GM23248 (cell line): ENCODE data around the gene FEM1B. TPM values are rescaled to one million over a fixed set of nuclear protein-coding genes. Genes with fewer than 3 reads are reported as not detected.

Experiments used
- DNase-seq: peaks from one replicate; pipeline ENCODE4 v3.0.0-alpha.2; 2015
- H2AFZ ChIP-seq: fragments of 200-600 bp; sonication (generic); 2 replicates; pipeline ENCODE4 v1.6.1; 2016; ENCODE audit warnings: antibody characterized with exemption
- H3F3A ChIP-seq: fragments of 200-600 bp; sonication (generic); 2 replicates; pipeline ENCODE4 v1.6.1; 2016; ENCODE audit warnings: mild to moderate bottlenecking, antibody characterized with exemption, mixed run types; ENCODE audit not compliant: insufficient read depth
- H3K27ac ChIP-seq: fragments of 200-600 bp; sonication (generic); 2 replicates; pipeline ENCODE4 v1.5.1; 2016; ENCODE audit warnings: mild to moderate bottlenecking
- H3K27me3 ChIP-seq: fragments of 200-600 bp; sonication (generic); replicated peaks from 2 replicates; pipeline ENCODE4 v1.6.1; 2016; ENCODE audit warnings: mild to moderate bottlenecking; ENCODE audit not compliant: insufficient read depth
- H3K36me3 ChIP-seq: fragments of 200-600 bp; sonication (generic); 2 replicates; pipeline ENCODE4 v1.6.1; 2016; ENCODE audit warnings: low read depth, mild to moderate bottlenecking
- H3K4me1 ChIP-seq: fragments of 200-600 bp; sonication (generic); 2 replicates; pipeline ENCODE4 v1.6.1; 2016; ENCODE audit warnings: mild to moderate bottlenecking; ENCODE audit not compliant: insufficient read depth
- H3K4me2 ChIP-seq: fragments of 200-600 bp; sonication (generic); one replicate; pipeline ENCODE4 v1.6.1; 2016; ENCODE audit warnings: mild to moderate bottlenecking; ENCODE audit not compliant: unreplicated experiment
- H3K4me3 ChIP-seq: fragments of 200-600 bp; sonication (generic); 2 replicates; pipeline ENCODE4 v1.5.1; 2016; ENCODE audit warnings: mild to moderate bottlenecking
- H3K79me2 ChIP-seq: fragments of 200-600 bp; sonication (generic); 2 replicates; pipeline ENCODE4 v1.6.1; 2016; ENCODE audit warnings: mild to moderate bottlenecking; ENCODE audit not compliant: insufficient read depth
- H3K9ac ChIP-seq: fragments of 200-600 bp; sonication (generic); 2 replicates; pipeline ENCODE4 v1.6.1; 2016; ENCODE audit warnings: mild to moderate bottlenecking
- H3K9me2 ChIP-seq: fragments of 200-600 bp; sonication (generic); 2 replicates; pipeline ENCODE4 v1.6.1; 2016; ENCODE audit warnings: mixed run types, mild to moderate bottlenecking, moderate library complexity; ENCODE audit not compliant: insufficient read depth
- H3K9me3 ChIP-seq: fragments of 200-600 bp; sonication (generic); one replicate; pipeline ENCODE4 v1.6.1; 2017; ENCODE audit warnings: low read depth
- H4K20me1 ChIP-seq: fragments of 200-600 bp; sonication (generic); 2 replicates; pipeline ENCODE4 v1.6.0; 2016; ENCODE audit not compliant: insufficient read depth
- EZH2 ChIP-seq: fragments of 200-600 bp; sonication (generic); IDR thresholded peaks from 2 replicates; pipeline ENCODE4 v1.6.1; 2018; ENCODE audit warnings: antibody characterized with exemption, mild to moderate bottlenecking; ENCODE audit not compliant: insufficient read depth, poor library complexity, severe bottlenecking
- EZH2phosphoT487 ChIP-seq: fragments of 200-600 bp; sonication (generic); IDR thresholded peaks from 2 replicates; pipeline ENCODE4 v1.6.1; 2018; ENCODE audit warnings: antibody characterized with exemption, moderate library complexity, mild to moderate bottlenecking, low read depth; ENCODE audit not compliant: insufficient read depth
- WGBS, 2 experiments: methylation state at CpG; one replicate each; pipeline ENCODE4 v1.1.6; 2015 to 2017; ENCODE audit warnings: low lambda C conversion rate in 2 of 2, low coverage in 1 of 2; ENCODE audit errors: missing lambda C conversion rate in 2 of 2; 5-methylcytosine and 5-hydroxymethylcytosine counted together
- in situ Hi-C: fragments of 300-500 bp; cut with MboI; formaldehyde crosslinking; loops from 2 replicates; pipeline ENCODE4 v1.15.0; 2020
- polyA plus RNA-seq: library from polyadenylated mRNA; unstranded; fragments of >200 nt; fragmentation: Nextera tagmentation; extraction: Ambion mirVana; gene quantifications from 2 replicates; pipeline ENCODE4 v1.2.1, GENCODE V29; 2016
- total RNA-seq: library from RNA; depleted of rRNA; stranded (reverse); fragments of >200 nt; shearing (Covaris generic); gene quantifications from 2 replicates; pipeline ENCODE4 v1.2.3, GENCODE V29; 2014

FEM1B gene
- total and polyA plus RNA-seq, 2 experiments from 2014 or later = 15.7 to 36.2 TPM

- Histone ChIP-seq H3F3A (peaks cover 46% of the 10 kb centered on the region), H4K20me1 (peaks cover 25% of the 10 kb centered on the region; the same call in 1 of the 2 replicates), H3K27me3 (no peaks in the 10 kb centered on the region), H3K36me3 (no peaks in the 10 kb centered on the region), H3K4me3 (peak overlapping the region; percentile 99), H2AFZ (peak overlapping the region; percentile 97; the same call in 1 of the 2 replicates), H3K4me2 (peak overlapping the region; percentile 100), H3K27ac (peak overlapping the region; percentile 95), H3K79me2 (peaks cover 82% of the 10 kb centered on the region), H3K9ac (peak overlapping the region; percentile 95), H3K9me3 (no peaks in the 10 kb centered on the region), H3K9me2 (no peaks in the 10 kb centered on the region), H3K4me1 (peaks cover 50% of the 10 kb centered on the region)
- 0% methylated on average over 22 to 23 of the region's 23 CpGs for WGBS, 2 experiments
- TF ChIP-seq EZH2phosphoT487 (no peak), EZH2 (no peak)
- peak; percentile 68 for DNase-seq
- in situ Hi-C loops = no loop called here
Observed at GRCh38 chr15:68278595-68279405, 1.3 kb downstream of the FEM1B start.

- Histone ChIP-seq H3K4me2 (peak overlapping the region; percentile 100), H3K9ac (peak overlapping the region; percentile 95), H2AFZ (no peak overlapping the region), H3K4me1 (peaks cover 47% of the 10 kb centered on the region), H3F3A (peaks cover 54% of the 10 kb centered on the region), H3K4me3 (peak overlapping the region; percentile 99), H3K9me2 (no peaks in the 10 kb centered on the region), H3K79me2 (peaks cover 89% of the 10 kb centered on the region), H3K27me3 (no peaks in the 10 kb centered on the region), H4K20me1 (peaks cover 30% of the 10 kb centered on the region; the same call in 1 of the 2 replicates), H3K9me3 (no peaks in the 10 kb centered on the region), H3K36me3 (peaks cover 1% of the 10 kb centered on the region; the same call in 1 of the 2 replicates), H3K27ac (peak overlapping the region; percentile 95)
- peak; percentile 58 for DNase-seq
- 26% methylated on average over 11 of the region's 11 CpGs for WGBS, 2 experiments
- in situ Hi-C loops = no loop called here
- TF ChIP-seq EZH2phosphoT487 (no peak), EZH2 (no peak)
Observed at GRCh38 chr15:68279779-68280753, 2.5 kb downstream of the FEM1B start.

- Histone ChIP-seq H3K4me3 (peak overlapping the region; percentile 99), H3K9ac (peak overlapping the region; percentile 95), H3K4me1 (peaks cover 47% of the 10 kb centered on the region), H3K36me3 (peaks cover 6% of the 10 kb centered on the region; the same call in 1 of the 2 replicates), H3F3A (peaks cover 64% of the 10 kb centered on the region), H3K79me2 (peaks cover 89% of the 10 kb centered on the region), H3K4me2 (peak overlapping the region; percentile 100), H3K27me3 (no peaks in the 10 kb centered on the region), H3K27ac (peak overlapping the region; percentile 95), H2AFZ (no peak overlapping the region), H3K9me2 (no peaks in the 10 kb centered on the region), H3K9me3 (no peaks in the 10 kb centered on the region), H4K20me1 (peaks cover 38% of the 10 kb centered on the region; the same call in 1 of the 2 replicates)
- WGBS, 2 experiments = 0% methylated on average over 1 of the region's 1 CpG
- DNase-seq = no peak
- in situ Hi-C loops = no loop called here
- TF ChIP-seq EZH2phosphoT487 (no peak), EZH2 (no peak)
Observed at GRCh38 chr15:68281008-68281407, 3.5 kb downstream of the FEM1B start.

- H3K9me2 ChIP-seq = no peaks in the 10 kb centered on the region
- peak overlapping the region; percentile 100 for H3K4me2 ChIP-seq
- H3K9ac ChIP-seq = 0 out of 2 replicates have a peak overlapping the region, but pooled peaks have one; percentile 95
- 33 to 41% methylated on average over 2 of the region's 2 CpGs for WGBS, 2 experiments
- TF ChIP-seq EZH2 (no peak), EZH2phosphoT487 (no peak)
- peaks cover 72% of the 10 kb centered on the region for H3F3A ChIP-seq
- H3K79me2 ChIP-seq = peaks cover 100% of the 10 kb centered on the region
- DNase-seq = no peak
- H3K36me3 ChIP-seq = peaks cover 6% of the 10 kb centered on the region; the same call in 1 of the 2 replicates
- peaks cover 38% of the 10 kb centered on the region; the same call in 1 of the 2 replicates for H4K20me1 ChIP-seq
- no peak overlapping the region for H2AFZ ChIP-seq
- no peaks in the 10 kb centered on the region for H3K27me3 ChIP-seq
- no peaks in the 10 kb centered on the region for H3K9me3 ChIP-seq
- peaks cover 39% of the 10 kb centered on the region for H3K4me1 ChIP-seq
- in situ Hi-C loops = no loop called here
- H3K27ac ChIP-seq = peak overlapping the region; percentile 95
- H3K4me3 ChIP-seq = no peak overlapping the region
Observed at GRCh38 chr15:68283401-68283800, 5.9 kb downstream of the FEM1B start.
